Measurements from ENCODE around the gene CGB1. TPM values are rescaled to one million over a fixed set of nuclear protein-coding genes. Genes with fewer than 3 reads are reported as not detected.

Gene CGB1
- total and polyA plus RNA-seq, 2 of the 8 experiments (the other 6 are each of a cell fraction or from before 2014, with no cell fraction given) = not detected

- H3K4me3 ChIP-seq (ENCODE audit: extremely low read depth in 1 of 4, insufficient read depth in 2 of 4, low read depth in 3 of 4, low read length in 4 of 4) = no peak overlapping the region
- no peak overlapping the region for H3K18ac ChIP-seq (ENCODE audit: extremely low read depth, low read length)
- ChIA-PET POLR2A (ENCODE audit: partially characterized antibody) (interaction anchor here (0.8 to 1.2 kb wide), 2 partner anchors 13 to 58 kb away, joined by 3 read pairs; no protein-coding TSS in a partner anchor), CTCF (ENCODE audit: partially characterized antibody) (interaction anchor here (0.9 to 8.1 kb wide), 5 partner anchors 10 to 52 kb away, joined by 3 to 46 read pairs (median 4); partner anchors contain the start of genes CGB2 and CGB7)
- H2BK5ac ChIP-seq (ENCODE audit: low read depth, low read length) = no peak overlapping the region
- H3K27ac ChIP-seq (ENCODE audit: low read depth, low read length) = no peak overlapping the region
- no peak overlapping the region for H2AFZ ChIP-seq (ENCODE audit: low read length)
- H3K9me3 ChIP-seq (ENCODE audit: insufficient read depth in 2 of 2, low read depth in 1 of 2, low read length in 1 of 2) = no peaks in the 10 kb centered on the region
- TF ChIP-seq SUZ12 (IDR thresholded peaks at IDR 0.05; ENCODE audit: low read length) = no peak
- TF ChIP-seq EGR1 (IDR thresholded peaks at IDR 0.05; ENCODE audit: borderline replicate concordance, low read depth, low read length) = no peak
- no peak for TF ChIP-seq SIN3A (conservative IDR thresholded peaks at IDR 0.05 in 1 of 2, IDR thresholded peaks at IDR 0.05 in 1 of 2; ENCODE audit: low read depth in 1 of 2, low read length in 2 of 2)
- TF ChIP-seq MAX (IDR thresholded peaks at IDR 0.05) = no peak
- no peak overlapping the region for H3K14ac ChIP-seq (ENCODE audit: insufficient read length)
- DNase-seq (ENCODE audit: low read depth in 1 of 2, low spot score in 2 of 2) = no peak
- no peak overlapping the region for H2BK20ac ChIP-seq (ENCODE audit: low read length)
- H2BK15ac ChIP-seq (ENCODE audit: low read length) = no peak overlapping the region
- H3K79me2 ChIP-seq (ENCODE audit: control insufficient read depth in 1 of 2, insufficient read depth in 2 of 2, low read length in 2 of 2) = no peaks in the 10 kb centered on the region
- no peak overlapping the region for H3K4me2 ChIP-seq (ENCODE audit: insufficient read depth in 1 of 2, low read depth in 2 of 2, low read length in 2 of 2)
- WGBS, 2 experiments (ENCODE audit: extremely low coverage in 1 of 2, insufficient coverage in 1 of 2, insufficient read length in 1 of 2, insufficient replicate concordance in 2 of 2, low coverage in 1 of 2, low lambda C conversion rate in 2 of 2, missing lambda C conversion rate in 1 of 2) = 81% methylated on average over 9 of the region's 9 CpGs; no CpG with 5 or more reads in 1 of the 2 experiments
- H2BK12ac ChIP-seq (ENCODE audit: low read depth, low read length) = no peak overlapping the region
- peaks cover 6% of the 10 kb centered on the region; the same call in 1 of the 2 replicates for H3K23me2 ChIP-seq (ENCODE audit: low read depth, low read length)
- H3K27me3 ChIP-seq (replicated peaks in 1 of 4; ENCODE audit: control insufficient read depth in 3 of 4, extremely low read depth in 1 of 4, insufficient read depth in 3 of 4, low read length in 3 of 4) = peaks cover 0 to 15% (median 12%) of the 10 kb centered on the region in 4 experiments; a peak in 6 of 7 replicates
- H3K56ac ChIP-seq (replicated peaks; ENCODE audit: insufficient read length, low read depth, low read length) = no peak overlapping the region
- H4K8ac ChIP-seq (ENCODE audit: extremely low read depth, insufficient read depth, low read length) = no peak overlapping the region
- H3K9ac ChIP-seq (replicated peaks in 1 of 4; ENCODE audit: extremely low read depth in 1 of 4, low read depth in 3 of 4, low read length in 3 of 4) = no peak overlapping the region
- FAIRE-seq = no peak
- no peak overlapping the region for H4K5ac ChIP-seq (ENCODE audit: insufficient read length, low read depth, low read length)
- H3K4me1 ChIP-seq (replicated peaks in 1 of 4; ENCODE audit: control insufficient read depth in 3 of 4, insufficient read depth in 4 of 4, low read length in 3 of 4) = peaks cover 0 to 17% (median 8%) of the 10 kb centered on the region in 4 experiments; a peak in 5 of 7 replicates
- no peaks in the 10 kb centered on the region for H3K36me3 ChIP-seq (ENCODE audit: control insufficient read depth in 2 of 4, insufficient read depth in 4 of 4, low read length in 3 of 4)
- no peak overlapping the region for H3K4ac ChIP-seq (replicated peaks; ENCODE audit: insufficient read length, low read depth, low read length)
- H3K23ac ChIP-seq (ENCODE audit: insufficient read length) = no peak overlapping the region
- no peak overlapping the region for H2BK120ac ChIP-seq (replicated peaks; ENCODE audit: low read depth, low read length)
- no peak overlapping the region for H4K91ac ChIP-seq (replicated peaks; ENCODE audit: insufficient read length, low read length)
- no peaks in the 10 kb centered on the region for H3K79me1 ChIP-seq (ENCODE audit: low read depth, low read length)
- H2AK5ac ChIP-seq (ENCODE audit: low read depth, low read length) = no peak overlapping the region
- no peaks in the 10 kb centered on the region for H4K20me1 ChIP-seq (replicated peaks in 1 of 2; ENCODE audit: control insufficient read depth in 1 of 2, insufficient read depth in 2 of 2, low read length in 2 of 2)
Measured at GRCh38 chr19:49022116-49022515, 14.6 kb downstream of the CGB1 start.

All from H1 (cell line).